Trophoblast cell (in vitro differentiated cells and primary cell): Measurements from ENCODE around the gene P4HB.

ENCODE experiments used
- DNase-seq, 2 donors: peaks; one replicate each; pipeline ENCODE4 v3.0.0-alpha.2; 2016
- H2AFZ ChIP-seq: 2 replicates; pipeline ENCODE4 v1.6.1; 2013; ENCODE audit warnings: low read length, moderate library complexity, mild to moderate bottlenecking; ENCODE audit not compliant: insufficient read depth, poor library complexity
- H2AK5ac ChIP-seq: 2 replicates; pipeline ENCODE4 v1.6.1; 2013; ENCODE audit warnings: mild to moderate bottlenecking, low read length
- H2BK120ac ChIP-seq: 2 replicates; pipeline ENCODE4 v1.6.1; 2013; ENCODE audit warnings: low read length, mild to moderate bottlenecking, moderate library complexity; ENCODE audit not compliant: insufficient read depth, poor library complexity
- H2BK12ac ChIP-seq: 2 replicates; pipeline ENCODE4 v1.6.1; 2013; ENCODE audit warnings: mild to moderate bottlenecking, low read length, moderate library complexity
- H2BK5ac ChIP-seq: 2 replicates; pipeline ENCODE4 v1.6.1; 2013; ENCODE audit warnings: low read length, low read depth, moderate library complexity, mild to moderate bottlenecking; ENCODE audit not compliant: poor library complexity
- H3K14ac ChIP-seq: 2 replicates; pipeline ENCODE4 v1.6.1; 2013; ENCODE audit warnings: mild to moderate bottlenecking, low read length
- H3K18ac ChIP-seq: 2 replicates; pipeline ENCODE4 v1.6.1; 2013; ENCODE audit warnings: mild to moderate bottlenecking, low read length
- H3K23ac ChIP-seq: 2 replicates; pipeline ENCODE4 v1.6.1; 2013; ENCODE audit warnings: low read length
- H3K27ac ChIP-seq: 2 replicates; pipeline ENCODE4 v1.5.1; 2013; ENCODE audit warnings: low read depth, mild to moderate bottlenecking, inconsistent platforms, low read length, moderate library complexity
- H3K27me3 ChIP-seq: 2 replicates; pipeline ENCODE4 v1.6.1; 2013; ENCODE audit warnings: inconsistent platforms, mild to moderate bottlenecking, low read length, moderate library complexity; ENCODE audit not compliant: insufficient read depth
- H3K36me3 ChIP-seq, 2 experiments: 1 replicate in 1 of 2; 2 replicates in 1 of 2; pipeline ENCODE4 v1.6.1; 2013; ENCODE audit warnings: low read length in 2 of 2, mild to moderate bottlenecking in 2 of 2, moderate library complexity in 1 of 2; ENCODE audit not compliant: insufficient read depth in 2 of 2, control insufficient read depth in 1 of 2
- H3K4ac ChIP-seq: 2 replicates; pipeline ENCODE4 v1.6.1; 2013; ENCODE audit warnings: low read depth, mild to moderate bottlenecking, low read length, moderate library complexity
- H3K4me1 ChIP-seq, 2 experiments: 1 replicate in 1 of 2; 2 replicates in 1 of 2; pipeline ENCODE4 v1.6.1; 2013; ENCODE audit warnings: low read length in 2 of 2, mild to moderate bottlenecking in 2 of 2, moderate library complexity in 1 of 2; ENCODE audit not compliant: insufficient read depth in 2 of 2, control insufficient read depth in 1 of 2
- H3K4me2 ChIP-seq: 2 replicates; pipeline ENCODE4 v1.6.1; 2013; ENCODE audit warnings: inconsistent platforms, mild to moderate bottlenecking, low read length, moderate library complexity
- H3K4me3 ChIP-seq: 2 replicates; pipeline ENCODE4 v1.5.1; 2013; ENCODE audit warnings: mild to moderate bottlenecking, low read depth, low read length, inconsistent platforms
- H3K79me1 ChIP-seq: one replicate; pipeline ENCODE4 v1.6.1; 2013; ENCODE audit warnings: low read length
- H3K79me2 ChIP-seq: 2 replicates; pipeline ENCODE4 v1.6.1; 2013; ENCODE audit warnings: low read length, mild to moderate bottlenecking; ENCODE audit not compliant: control insufficient read depth, insufficient read depth, poor library complexity
- H3K9ac ChIP-seq: 2 replicates; pipeline ENCODE4 v1.6.1; 2013; ENCODE audit warnings: mild to moderate bottlenecking, low read length
- H3K9me3 ChIP-seq: 2 replicates; pipeline ENCODE4 v1.6.1; 2013; ENCODE audit warnings: low read depth, mild to moderate bottlenecking, control low read depth, inconsistent platforms, low read length; ENCODE audit not compliant: insufficient read depth
- H4K12ac ChIP-seq: 2 replicates; pipeline ENCODE4 v1.6.1; 2013; ENCODE audit warnings: low read depth, mild to moderate bottlenecking, low read length, moderate library complexity
- H4K8ac ChIP-seq: 2 replicates; pipeline ENCODE4 v1.6.1; 2013; ENCODE audit warnings: low read depth, mild to moderate bottlenecking, low read length, moderate library complexity
- H4K91ac ChIP-seq: one replicate; pipeline ENCODE4 v1.6.1; 2013; ENCODE audit warnings: low read depth, mild to moderate bottlenecking, low read length, moderate library complexity
- WGBS: extraction: QIAGEN DNeasy Blood & Tissue Kit; methylation state at CpG from one replicate; pipeline ENCODE4 v1.1.7; 2013; ENCODE audit warnings: missing lambda C conversion rate; ENCODE audit not compliant: insufficient read length, insufficient coverage; ENCODE audit errors: extremely low coverage; 5-methylcytosine and 5-hydroxymethylcytosine counted together

The P4HB gene

GRCh38 chr17:81803728-81804558 is 56.4 kb downstream of the P4HB start, which contains the start of gene GCGR:
Gene GCGR (plus strand): TSS chr17:81804150. CDS start chr17:81809019, 4,869 bp downstream.
- Histone ChIP-seq H3K79me1 (no peaks in the 10 kb centered on the region), H2AK5ac (no peak within 1 kb of the TSS), H4K91ac (no peak within 1 kb of the TSS), H2BK12ac (no peak within 1 kb of the TSS), H2AFZ (no peak within 1 kb of the TSS), H3K4me1 (no peaks in the 10 kb centered on the region), H3K27me3 (peaks cover 54% of the 10 kb centered on the region), H3K4me2 (peak within 1 kb of the TSS; percentile 40), H3K36me3 (no peaks in the 10 kb centered on the region), H4K12ac (no peak within 1 kb of the TSS), H3K4ac (no peak within 1 kb of the TSS), H2BK120ac (no peak within 1 kb of the TSS), H3K9ac (no peak within 1 kb of the TSS), H3K27ac (no peak within 1 kb of the TSS), H3K18ac (no peak within 1 kb of the TSS), H4K8ac (no peak within 1 kb of the TSS), H3K9me3 (peaks cover 23% of the 10 kb centered on the region), H3K79me2 (no peaks in the 10 kb centered on the region), H2BK5ac (no peak within 1 kb of the TSS), H3K4me3 (no peak within 1 kb of the TSS), H3K23ac (no peak within 1 kb of the TSS), H3K14ac (no peak within 1 kb of the TSS)
- no CpG with 5 or more reads among the region's 110 CpGs for WGBS
- DNase-seq, result no peak

- Histone ChIP-seq H3K27me3 (peaks cover 54% of the 10 kb centered on the region), H4K12ac (no peak overlapping the region), H3K36me3 (no peaks in the 10 kb centered on the region), H3K9me3 (peaks cover 20% of the 10 kb centered on the region), H2AK5ac (no peak overlapping the region), H3K27ac (no peak overlapping the region), H2BK120ac (no peak overlapping the region), H4K8ac (no peak overlapping the region), H3K23ac (no peak overlapping the region), H3K9ac (no peak overlapping the region), H3K4ac (no peak overlapping the region), H3K4me1 (no peaks in the 10 kb centered on the region), H3K79me2 (no peaks in the 10 kb centered on the region), H2BK12ac (no peak overlapping the region), H3K18ac (no peak overlapping the region), H3K14ac (no peak overlapping the region), H3K4me2 (no peak overlapping the region), H4K91ac (no peak overlapping the region), H2BK5ac (no peak overlapping the region), H3K4me3 (no peak overlapping the region), H2AFZ (no peak overlapping the region), H3K79me1 (no peaks in the 10 kb centered on the region)
- WGBS, result no CpG with 5 or more reads among the region's 26 CpGs
- no peak for DNase-seq
These were observed 57.3 kb downstream of the P4HB start for GRCh38 chr17:81802856-81803643.

- no peak overlapping the region for H3K4me2 ChIP-seq
- WGBS, result no CpG with 5 or more reads among the region's 9 CpGs
- H3K4me1 ChIP-seq, result no peaks in the 10 kb centered on the region
- H3K36me3 ChIP-seq, result no peaks in the 10 kb centered on the region
- H2AK5ac ChIP-seq, result no peak overlapping the region
- H3K14ac ChIP-seq, result no peak overlapping the region
- DNase-seq, result no peak
- H3K9me3 ChIP-seq, result peaks cover 17% of the 10 kb centered on the region
- H3K4me3 ChIP-seq, result no peak overlapping the region
- H3K79me1 ChIP-seq, result no peaks in the 10 kb centered on the region
- no peaks in the 10 kb centered on the region for H3K79me2 ChIP-seq
- no peak overlapping the region for H2BK12ac ChIP-seq
- H3K27ac ChIP-seq, result no peak overlapping the region
- H3K18ac ChIP-seq, result no peak overlapping the region
- H3K4ac ChIP-seq, result no peak overlapping the region
- no peak overlapping the region for H3K23ac ChIP-seq
- no peak overlapping the region for H3K9ac ChIP-seq
- no peak overlapping the region for H4K8ac ChIP-seq
- H2BK120ac ChIP-seq, result no peak overlapping the region
- H4K12ac ChIP-seq, result no peak overlapping the region
- peaks cover 54% of the 10 kb centered on the region for H3K27me3 ChIP-seq
- H4K91ac ChIP-seq, result no peak overlapping the region
- no peak overlapping the region for H2AFZ ChIP-seq
- H2BK5ac ChIP-seq, result no peak overlapping the region
These were observed 58.1 kb downstream of the P4HB start for GRCh38 chr17:81802048-81802758.

- no peak overlapping the region for H3K14ac ChIP-seq
- no peak overlapping the region for H4K91ac ChIP-seq
- H3K27me3 ChIP-seq, result peaks cover 46% of the 10 kb centered on the region
- H3K9ac ChIP-seq, result no peak overlapping the region
- no peaks in the 10 kb centered on the region for H3K79me2 ChIP-seq
- DNase-seq, result peak in 1 of 2 donors; percentile 21
- no peak overlapping the region for H3K4ac ChIP-seq
- H2BK5ac ChIP-seq, result no peak overlapping the region
- H3K4me1 ChIP-seq, result no peaks in the 10 kb centered on the region
- H3K27ac ChIP-seq, result no peak overlapping the region
- H4K12ac ChIP-seq, result no peak overlapping the region
- peaks cover 17% of the 10 kb centered on the region for H3K9me3 ChIP-seq
- H3K18ac ChIP-seq, result no peak overlapping the region
- H4K8ac ChIP-seq, result no peak overlapping the region
- no peaks in the 10 kb centered on the region for H3K36me3 ChIP-seq
- H3K4me2 ChIP-seq, result no peak overlapping the region
- H3K79me1 ChIP-seq, result no peaks in the 10 kb centered on the region
- no peak overlapping the region for H2AK5ac ChIP-seq
- no peak overlapping the region for H2BK120ac ChIP-seq
- H3K4me3 ChIP-seq, result no peak overlapping the region
- WGBS, result no CpG with 5 or more reads among the region's 9 CpGs
- no peak overlapping the region for H2AFZ ChIP-seq
- no peak overlapping the region for H3K23ac ChIP-seq
- no peak overlapping the region for H2BK12ac ChIP-seq
These were observed 59.0 kb downstream of the P4HB start for GRCh38 chr17:81801327-81801726.
